SH-SY5Y (cell line): ENCODE results near the gene POU6F1.

Experiments used
- GATA2 ChIP-seq: IDR thresholded peaks from 2 replicates; pipeline ENCODE4 v1.6.1; 2011; ENCODE audit warnings: mild to moderate bottlenecking, low read depth, low read length
- GATA3 ChIP-seq: IDR thresholded peaks from 2 replicates; pipeline ENCODE4 v1.6.1; 2011; ENCODE audit warnings: low read depth, mild to moderate bottlenecking, low read length, moderate library complexity

DNA sequence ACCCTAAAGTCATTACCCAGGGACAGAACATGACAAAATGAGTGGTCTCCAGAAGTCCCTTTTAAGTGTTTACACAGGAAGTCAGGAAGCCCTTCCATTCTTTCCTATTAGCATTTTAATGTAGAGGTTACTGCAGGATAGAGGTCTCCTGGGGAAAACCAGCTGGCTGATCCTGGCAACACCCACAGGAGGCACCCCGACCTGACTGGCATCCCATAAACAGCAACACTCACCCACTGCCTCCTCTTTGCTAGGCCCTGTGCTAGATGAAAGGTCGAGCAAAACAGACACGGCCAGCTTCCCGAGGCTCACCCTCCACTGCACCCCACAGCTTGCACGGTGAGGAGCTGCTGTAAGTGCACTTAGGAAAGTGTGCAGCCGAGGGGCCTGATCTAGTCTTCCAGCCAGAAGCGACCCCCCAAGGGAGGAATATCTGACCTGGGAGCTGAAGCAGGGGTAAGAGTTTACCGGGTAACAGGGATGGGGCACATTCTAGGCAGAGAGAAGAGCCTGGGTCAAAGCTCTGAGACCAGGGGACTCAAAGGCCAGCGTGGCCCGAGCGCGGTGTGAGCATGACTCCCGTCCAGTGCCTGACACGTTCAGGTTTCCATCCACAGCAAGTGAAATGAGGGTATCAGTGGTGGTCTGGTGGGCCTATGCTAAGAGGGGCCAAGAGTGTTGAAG lies 29.8 kb upstream of the POU6F1 start:
- TF ChIP-seq GATA2 (no peak), GATA3 (no peak)
